Peyer's patch (tissue), 4 donors: ENCODE data around the gene PPP1R7.

ENCODE experiments used
- CTCF ChIP-seq, 6 experiments: fragments of 450-650 bp in 4 of 6; fragments of 200-600 bp in 2 of 6; sonication (generic) in 1 of 6; IDR thresholded peaks; one replicate each; pipeline ENCODE4 v1.5.1; 2017 to 2019; ENCODE audit warnings: antibody characterized with exemption in 6 of 6, mild to moderate bottlenecking in 3 of 6, moderate library complexity in 1 of 6
- POLR2A ChIP-seq, 2 donors: fragments of 450-650 bp; IDR thresholded peaks; one replicate each; pipeline ENCODE4 v1.5.1; 2017; ENCODE audit warnings: antibody characterized with exemption in 2 of 2, mild to moderate bottlenecking in 2 of 2, moderate library complexity in 2 of 2

- TF ChIP-seq CTCF (IDR thresholded peaks at IDR 0.05): no peak
- no peak for TF ChIP-seq POLR2A (IDR thresholded peaks at IDR 0.05)
Observed at GRCh38 chr2:241202681-241203080, 52.4 kb downstream of the PPP1R7 start.
